Right hindlimb (tissue), 1 donor: ENCODE results near the gene OPRL1.
A peak's percentile ranks its signal among the peaks of the same experiment; 100 is the strongest.

Source experiments
- DNase-seq: peaks from one replicate; pipeline ENCODE4 v3.0.0-alpha.2; 2018

OPRL1 gene

DNA sequence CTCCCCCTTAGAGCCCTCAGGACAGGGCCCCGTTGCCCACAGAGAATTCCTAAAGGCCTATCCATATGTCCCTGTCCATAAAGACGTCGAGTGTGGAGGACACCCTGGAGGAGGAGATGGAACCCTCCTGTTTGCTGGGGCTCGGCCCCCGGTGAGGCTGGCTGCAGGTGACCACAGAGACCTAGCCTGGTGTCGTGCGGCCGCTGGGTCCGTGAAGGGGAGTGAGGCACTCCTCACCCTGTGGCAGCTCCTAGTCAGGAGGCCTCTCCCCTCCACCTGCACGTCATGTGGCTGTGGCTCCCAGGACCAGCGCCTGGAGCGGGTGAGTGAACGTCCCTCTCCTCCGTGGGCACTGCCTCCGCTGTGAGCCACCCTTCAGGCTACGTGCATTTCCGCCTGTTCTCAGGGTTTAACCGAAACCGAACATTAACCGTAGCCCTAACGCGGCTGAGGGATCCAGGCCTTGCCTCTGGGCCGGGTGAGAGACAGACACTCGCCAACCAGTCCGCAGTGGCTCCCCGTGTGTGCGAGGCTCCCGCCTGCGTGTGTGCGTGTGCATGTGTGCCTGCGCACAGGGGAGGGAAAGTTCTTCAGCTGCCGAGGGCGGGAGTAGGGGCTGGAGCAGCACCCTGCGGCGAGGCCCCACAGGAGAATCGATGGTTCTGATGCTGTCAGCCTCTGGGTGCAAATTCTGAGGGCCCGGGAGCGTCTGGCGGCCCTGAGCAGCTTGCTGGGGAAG lies 22.8 kb upstream of the OPRL1 start:
- no peak for DNase-seq

- peak; percentile 80 for DNase-seq
Measured at GRCh38 chr20:64057628-64058498, 22.0 kb upstream of the OPRL1 start.

GRCh38 chr20:64058536-64058935 lies 21.3 kb upstream of the OPRL1 start:
- DNase-seq, result no peak

DNA sequence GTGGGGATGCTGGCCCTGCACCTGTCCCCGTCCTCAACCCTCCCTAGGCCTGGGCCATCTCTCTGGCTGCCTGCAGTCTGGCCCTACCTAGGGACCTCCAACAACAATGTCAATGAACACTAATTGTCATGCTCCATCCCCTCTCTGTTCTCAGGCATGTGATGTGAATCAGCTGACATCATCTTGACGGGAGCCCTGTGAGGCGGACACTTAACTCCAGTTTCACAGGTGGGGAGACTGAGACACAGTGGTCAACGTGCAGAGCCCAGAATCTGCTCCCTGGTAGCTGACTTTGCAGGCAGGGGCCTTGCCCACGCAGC lies 17.6 kb upstream of the OPRL1 start:
- no peak for DNase-seq

DNA sequence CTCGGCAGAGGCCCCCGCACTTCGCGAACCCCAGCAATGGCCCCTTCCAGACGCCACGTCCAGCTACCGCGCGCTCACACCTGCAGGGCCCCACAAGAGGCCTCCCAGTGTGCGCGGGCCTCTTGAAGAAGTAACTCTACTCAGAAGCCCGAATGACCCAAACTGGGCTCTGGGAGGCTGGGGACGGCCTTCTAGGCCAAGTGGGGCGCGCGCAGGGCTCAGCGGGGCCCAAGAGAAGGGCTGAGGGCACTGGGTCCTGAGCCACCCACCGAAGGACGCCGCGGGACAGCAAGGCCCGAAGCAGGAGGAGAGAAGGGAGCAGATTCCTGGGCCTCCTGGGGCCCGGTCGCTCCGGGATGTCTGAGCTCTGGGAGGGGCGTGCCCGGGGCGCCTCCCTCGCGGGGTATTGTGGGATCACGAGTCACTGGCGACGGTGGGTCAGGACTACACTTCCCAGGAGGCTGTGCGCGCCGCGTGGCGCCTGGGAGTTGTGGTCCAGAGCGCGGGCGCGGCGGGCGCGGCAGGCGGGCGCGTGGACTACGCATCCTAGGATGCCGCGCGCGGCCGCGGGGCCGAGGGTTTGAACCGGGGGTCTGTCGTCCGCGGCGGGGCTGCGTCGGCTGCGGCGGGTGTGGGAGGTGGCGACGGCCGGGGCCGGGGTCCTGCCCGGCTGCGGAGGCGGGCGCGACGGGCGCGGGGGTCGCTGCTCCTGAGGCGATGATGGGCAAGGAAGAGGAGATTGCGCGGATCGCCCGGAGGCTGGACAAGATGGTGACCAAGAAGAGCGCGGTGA lies 17.1 kb upstream of the OPRL1 start, which contains the start of gene TCEA2:
Gene TCEA2 (plus strand): TSS at position 603 of the 793 bp plus-strand sequence. CDS start 115 bp downstream, at position 718.
- peak; percentile 97 for DNase-seq

DNA sequence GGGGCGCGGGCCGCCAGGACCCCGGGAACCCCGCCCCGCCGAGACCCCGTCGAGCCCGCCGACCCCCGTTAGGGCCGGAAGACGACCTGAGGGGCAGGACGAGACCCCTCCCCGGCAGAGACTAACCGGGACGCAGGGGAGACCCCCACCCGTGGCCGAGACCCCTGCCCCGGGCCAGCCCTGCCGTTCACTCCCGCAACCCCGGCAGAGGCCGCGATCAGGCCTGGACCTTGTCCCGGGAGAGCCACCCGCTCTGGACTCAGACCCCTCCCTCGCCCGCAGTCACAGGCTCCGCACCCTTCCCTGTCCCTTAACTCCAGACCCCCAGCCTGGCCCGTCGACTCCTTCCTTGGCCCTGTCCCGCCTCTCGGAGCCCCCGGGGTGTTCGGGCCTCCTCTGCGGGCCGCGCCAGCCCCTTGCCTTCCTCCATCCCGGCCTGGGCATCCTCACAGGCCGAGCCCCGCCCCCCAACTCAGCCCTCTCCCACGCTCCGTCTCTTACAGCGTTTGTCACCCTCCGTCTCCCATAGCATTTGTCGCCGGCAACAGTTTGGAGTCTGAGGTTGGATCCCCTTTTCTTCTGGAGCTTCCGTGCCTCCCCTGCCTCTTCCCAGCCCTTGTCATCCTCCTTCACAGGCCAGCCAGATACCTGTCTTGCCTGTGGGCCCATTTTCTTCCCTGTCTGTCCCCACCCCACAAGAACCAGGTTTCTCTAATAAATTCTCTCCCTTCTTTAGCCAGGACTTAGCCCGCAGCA lies 16.3 kb upstream of the OPRL1 start:
- no peak for DNase-seq

- no peak for DNase-seq
Measured at GRCh38 chr20:64064145-64064698, 15.7 kb upstream of the OPRL1 start.

DNA sequence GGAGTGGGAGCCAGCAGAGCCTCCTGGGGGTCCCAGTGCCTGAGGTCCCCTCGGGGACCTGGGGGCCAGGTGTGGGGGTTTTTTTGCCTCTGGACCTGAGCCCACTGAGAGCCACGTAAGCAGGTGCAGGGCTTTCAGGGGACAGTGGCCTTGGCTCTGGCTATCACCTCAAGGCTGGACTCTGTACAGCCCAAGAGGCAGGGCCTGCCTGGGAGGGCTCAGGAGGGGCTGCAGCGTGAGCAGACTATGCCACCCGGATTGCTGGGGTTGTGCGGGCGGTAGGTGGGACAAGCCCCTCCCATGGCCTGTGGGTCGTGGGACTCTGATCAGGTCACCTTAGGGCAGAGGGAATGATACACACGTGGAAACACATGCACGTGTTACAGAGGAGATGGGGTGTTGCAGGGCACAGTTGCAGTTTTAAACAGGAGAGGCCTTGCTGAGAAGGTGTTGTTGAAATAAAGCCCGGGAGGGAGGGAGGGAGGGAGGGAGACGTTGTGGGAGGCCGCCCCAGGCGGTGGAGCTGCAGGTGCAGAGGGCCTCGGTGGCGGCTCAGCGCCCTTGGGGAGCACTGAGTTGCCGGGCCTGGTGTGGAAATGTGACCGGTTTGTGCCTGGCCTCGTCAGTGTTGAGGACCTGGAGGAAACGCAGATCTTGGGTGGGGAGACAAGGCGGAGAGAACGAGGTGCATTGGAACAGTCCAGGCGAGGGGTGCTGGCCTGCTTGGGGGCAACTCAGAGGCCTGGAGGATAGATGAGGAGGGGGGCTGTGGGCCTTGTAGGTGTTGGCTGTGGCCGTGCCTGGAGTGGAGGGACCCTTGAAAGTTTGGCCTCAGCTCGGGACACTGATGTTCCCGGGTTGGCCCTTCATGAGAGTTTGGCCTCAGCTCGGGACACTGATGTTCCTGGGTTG lies 14.6 kb upstream of the OPRL1 start:
- DNase-seq, result no peak

DNA sequence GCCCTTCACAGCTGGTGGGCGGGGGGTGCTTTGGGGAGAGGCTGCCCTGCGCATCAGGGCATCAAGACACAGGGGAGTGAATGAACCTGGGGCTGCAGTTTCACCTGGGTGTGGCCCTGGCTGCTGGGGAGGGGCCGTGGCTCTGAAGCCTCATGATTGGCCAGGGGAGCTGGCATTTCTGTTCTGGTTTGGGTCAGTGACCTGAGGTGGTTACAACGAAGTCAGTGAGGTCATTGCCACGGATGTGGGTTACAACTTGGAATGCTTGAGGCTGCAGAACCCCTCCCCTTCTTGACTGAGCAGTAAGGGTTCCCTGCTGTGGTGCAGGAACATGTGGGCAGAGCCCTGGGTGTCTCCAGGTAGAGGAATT lies 13.9 kb upstream of the OPRL1 start:
- no peak for DNase-seq

- no peak for DNase-seq
Measured at GRCh38 chr20:64067005-64067632, 12.8 kb upstream of the OPRL1 start.

- no peak for DNase-seq
Measured at GRCh38 chr20:64067733-64068307, 12.1 kb upstream of the OPRL1 start.

GRCh38 chr20:64068386-64069208 lies 11.3 kb upstream of the OPRL1 start:
- no peak for DNase-seq

DNA sequence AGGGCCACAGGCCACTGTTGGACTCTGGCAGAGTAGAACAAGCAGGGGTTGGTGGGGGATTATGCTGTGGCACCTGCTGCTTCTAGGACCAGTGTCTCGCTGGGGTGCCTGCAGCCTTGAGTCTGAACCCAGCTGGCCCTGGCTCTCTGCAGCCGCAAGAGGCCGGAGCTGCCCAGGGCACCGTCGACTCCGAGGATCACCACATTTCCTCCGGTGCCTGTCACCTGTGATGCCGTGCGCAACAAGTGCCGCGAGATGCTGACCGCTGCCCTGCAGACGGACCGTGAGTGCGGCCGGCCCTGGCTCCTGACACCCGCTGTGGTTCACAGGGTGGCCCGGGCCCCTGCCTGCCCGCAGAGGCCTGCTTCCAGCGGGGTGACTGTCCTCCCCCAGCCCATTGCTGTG lies 10.7 kb upstream of the OPRL1 start:
- DNase-seq, result no peak

- DNase-seq, result no peak
Measured at GRCh38 chr20:64069614-64070243, 10.2 kb upstream of the OPRL1 start.

GRCh38 chr20:64070244-64070993 lies 9.5 kb upstream of the OPRL1 start:
- no peak for DNase-seq

DNA sequence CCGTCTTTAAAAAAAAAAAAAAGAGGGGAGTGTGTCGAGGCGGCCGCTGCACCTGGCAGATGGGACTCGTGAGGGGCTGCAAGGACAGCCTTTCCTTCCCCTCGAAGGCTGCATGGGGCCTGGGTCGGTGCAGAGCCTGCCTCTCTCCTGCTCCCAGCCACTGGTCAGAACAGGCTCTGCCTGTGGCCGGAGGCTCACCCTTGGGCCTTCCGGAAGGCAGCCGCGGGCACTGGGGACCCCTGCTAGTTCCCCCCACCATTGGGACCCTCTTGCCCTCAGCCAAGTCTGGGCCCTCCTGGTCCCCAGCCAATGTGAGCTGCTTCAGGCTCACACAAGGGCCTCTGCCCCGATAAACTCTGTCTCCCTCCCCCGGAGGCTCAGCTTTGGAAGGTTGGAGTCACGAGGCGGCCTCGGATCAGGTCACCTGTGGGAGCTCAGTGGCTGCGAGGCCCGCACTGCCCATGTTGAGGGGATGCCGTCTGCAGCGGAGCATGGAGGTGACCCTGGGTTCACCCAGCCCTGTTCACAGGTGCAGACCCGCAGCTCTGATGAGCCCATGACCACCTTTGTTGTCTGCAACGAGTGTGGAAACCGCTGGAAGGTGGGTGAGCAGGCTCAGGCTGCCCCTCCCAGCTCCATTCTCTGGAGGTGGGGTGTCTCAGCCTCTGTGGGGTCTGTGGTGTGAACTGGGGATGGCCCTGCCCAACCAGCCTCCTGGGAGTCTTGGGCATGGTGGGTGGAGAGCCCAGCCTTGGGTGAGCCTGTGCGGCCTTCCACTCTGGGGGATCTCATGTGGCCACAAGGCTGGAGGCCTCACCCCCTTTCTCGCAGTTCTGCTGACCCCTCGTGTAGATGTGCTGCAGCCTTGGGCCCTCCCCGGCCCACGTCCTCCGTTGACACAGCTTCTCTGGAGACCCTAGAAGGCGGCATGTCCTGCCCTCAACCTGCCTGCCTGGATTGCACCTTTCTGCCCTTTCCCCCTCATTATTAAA lies 8.2 kb upstream of the OPRL1 start:
- no peak for DNase-seq
